NB4 (cell line): ENCODE results near the gene MGST3.

Experiments used
- CTCF ChIP-seq: IDR thresholded peaks from one replicate; pipeline ENCODE4 v1.5.1; 2012; ENCODE audit warnings: low read depth, low read length
- MAX ChIP-seq: IDR thresholded peaks from 2 replicates; pipeline ENCODE4 v1.6.1; 2011; ENCODE audit warnings: low read depth, low read length
- MYC ChIP-seq: IDR thresholded peaks from 2 replicates; pipeline ENCODE4 v1.6.1; 2011; ENCODE audit warnings: low read depth, low read length
- POLR2A ChIP-seq: IDR thresholded peaks from 2 replicates; pipeline ENCODE4 v1.6.1; 2011; ENCODE audit warnings: mild to moderate bottlenecking; ENCODE audit not compliant: insufficient read length; ENCODE audit errors: extremely low read depth

GRCh38 chr1:165628147-165628822, 2.7 kb upstream of the MGST3 start:
- TF ChIP-seq MYC: no peak
- no peak for TF ChIP-seq CTCF
- no peak for TF ChIP-seq MAX
- TF ChIP-seq POLR2A: no peak
